Measurements from ENCODE around the gene DNAJC17. TPM values are rescaled to one million over a fixed set of nuclear protein-coding genes. Genes with fewer than 3 reads are reported as not detected.

DNAJC17 gene
- polyA plus RNA-seq, 1 donor from 2014 or later: 79.6 TPM

DNA sequence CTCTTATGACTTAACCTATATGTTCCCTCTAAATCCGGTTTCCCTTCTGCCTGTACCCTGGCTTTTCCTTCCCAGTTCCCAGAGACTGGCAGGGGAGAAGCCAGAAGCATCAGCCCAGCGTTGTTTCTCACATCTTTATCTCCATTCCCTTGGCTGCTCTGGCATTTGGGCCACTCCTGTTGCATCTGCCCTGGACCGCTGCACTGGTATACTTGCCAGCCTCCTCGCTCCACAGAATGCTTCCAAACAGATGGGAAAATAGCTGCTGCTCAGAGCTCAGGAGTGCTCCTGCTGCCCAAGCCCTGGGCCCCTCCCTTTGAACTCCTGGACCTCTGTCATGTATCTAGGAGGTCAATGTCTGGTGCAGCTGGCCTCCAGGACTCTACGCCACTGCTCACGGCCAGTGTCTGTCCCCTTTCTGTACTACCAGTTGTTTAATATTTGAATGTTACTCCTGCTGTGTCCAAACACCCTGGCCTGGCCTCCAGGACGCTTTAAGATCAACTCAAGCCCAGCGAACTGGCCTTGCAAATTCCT is 43.4 kb upstream of the DNAJC17 start:
- Histone ChIP-seq H3K4me2 (ENCODE audit: low read length) (no peak overlapping the region), H3K36me3 (ENCODE audit: insufficient read depth, low read length) (no peaks in the 10 kb centered on the region), H3K9ac (ENCODE audit: low read length) (no peak overlapping the region), H3K9me2 (ENCODE audit: insufficient read depth, low read length) (no peaks in the 10 kb centered on the region), H3K4me3 (ENCODE audit: low read length) (no peak overlapping the region), H4K20me1 (ENCODE audit: insufficient read depth) (no peaks in the 10 kb centered on the region), H2AFZ (ENCODE audit: low read depth, low read length) (no peak overlapping the region), H3K9me3 (ENCODE audit: low read length) (no peaks in the 10 kb centered on the region), H3K79me2 (replicated peaks; ENCODE audit: insufficient read depth, low read length) (no peaks in the 10 kb centered on the region), H3K27me3 (ENCODE audit: insufficient read depth, low read depth, low read length) (peaks cover 11% of the 10 kb centered on the region), H3K27ac (ENCODE audit: low read length) (no peak overlapping the region), H3F3A (ENCODE audit: insufficient read depth, low read length, poor library complexity, severe bottlenecking) (no peaks in the 10 kb centered on the region)
- TF ChIP-seq REST (IDR thresholded peaks at IDR 0.05; ENCODE audit: borderline replicate concordance) (no peak), EZH2 (IDR thresholded peaks at IDR 0.05; ENCODE audit: borderline replicate concordance, insufficient read depth, low read length, poor library complexity, severe bottlenecking) (no peak), POLR2AphosphoS5 (IDR thresholded peaks at IDR 0.05) (no peak), MXI1 (conservative IDR thresholded peaks at IDR 0.05; ENCODE audit: poor library complexity, severe bottlenecking) (no peak)

DNA sequence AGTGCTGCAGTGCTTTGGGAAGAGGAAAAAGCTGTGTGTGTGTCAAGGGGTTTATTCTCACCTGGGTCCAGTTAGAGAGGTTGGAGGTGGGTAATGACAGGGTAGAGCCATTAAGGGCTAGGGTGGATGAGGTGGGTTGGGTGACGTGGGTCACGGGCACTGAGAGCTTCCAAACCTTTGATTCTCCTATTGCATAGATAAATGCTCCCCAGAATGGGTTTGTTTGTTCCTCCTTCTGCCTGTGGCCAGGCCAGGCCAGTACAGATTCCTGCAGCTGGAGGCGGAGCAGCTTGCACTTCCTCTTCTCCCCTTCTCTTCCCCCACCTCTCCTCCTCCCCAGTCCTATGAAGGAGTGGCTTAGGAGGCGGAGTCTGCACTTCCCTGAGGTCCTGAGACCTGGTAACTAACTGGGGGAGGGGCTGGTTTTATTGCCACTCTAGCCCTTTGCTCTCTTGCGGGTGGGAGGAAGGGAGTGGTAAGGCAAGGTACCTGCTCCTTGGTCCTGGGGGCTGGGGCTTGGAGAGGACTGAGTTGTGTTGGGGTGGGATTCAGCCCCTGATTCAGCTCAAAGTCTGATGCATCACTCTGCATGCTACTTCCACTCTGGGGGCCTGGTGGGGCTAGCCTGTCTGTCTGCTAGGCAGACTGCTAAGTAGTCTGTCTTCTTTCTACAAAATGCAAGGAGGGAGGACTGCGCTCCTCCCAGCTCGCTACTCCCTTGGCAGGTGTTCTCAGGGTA is 40.1 kb upstream of the DNAJC17 start:
- Histone ChIP-seq H3K9me3 (ENCODE audit: low read length) (no peaks in the 10 kb centered on the region), H3K9ac (ENCODE audit: low read length) (no peak overlapping the region), H4K20me1 (ENCODE audit: insufficient read depth) (no peaks in the 10 kb centered on the region), H3K27me3 (ENCODE audit: insufficient read depth, low read depth, low read length) (peaks cover 44% of the 10 kb centered on the region), H3K36me3 (ENCODE audit: insufficient read depth, low read length) (no peaks in the 10 kb centered on the region), H2AFZ (ENCODE audit: low read depth, low read length) (no peak overlapping the region), H3K79me2 (replicated peaks; ENCODE audit: insufficient read depth, low read length) (no peaks in the 10 kb centered on the region), H3K4me3 (ENCODE audit: low read length) (no peak overlapping the region), H3K9me2 (ENCODE audit: insufficient read depth, low read length) (no peaks in the 10 kb centered on the region), H3K27ac (ENCODE audit: low read length) (no peak overlapping the region), H3F3A (ENCODE audit: insufficient read depth, low read length, poor library complexity, severe bottlenecking) (no peaks in the 10 kb centered on the region), H3K4me2 (ENCODE audit: low read length) (no peak overlapping the region)
- TF ChIP-seq EP300 (conservative IDR thresholded peaks at IDR 0.05; ENCODE audit: poor library complexity, severe bottlenecking) (no peak), EZH2 (IDR thresholded peaks at IDR 0.05; ENCODE audit: borderline replicate concordance, insufficient read depth, low read length, poor library complexity, severe bottlenecking) (no peak), TAF1 (IDR thresholded peaks at IDR 0.05; ENCODE audit: low read depth) (no peak)
- TF ChIP-seq, protein P1, sequence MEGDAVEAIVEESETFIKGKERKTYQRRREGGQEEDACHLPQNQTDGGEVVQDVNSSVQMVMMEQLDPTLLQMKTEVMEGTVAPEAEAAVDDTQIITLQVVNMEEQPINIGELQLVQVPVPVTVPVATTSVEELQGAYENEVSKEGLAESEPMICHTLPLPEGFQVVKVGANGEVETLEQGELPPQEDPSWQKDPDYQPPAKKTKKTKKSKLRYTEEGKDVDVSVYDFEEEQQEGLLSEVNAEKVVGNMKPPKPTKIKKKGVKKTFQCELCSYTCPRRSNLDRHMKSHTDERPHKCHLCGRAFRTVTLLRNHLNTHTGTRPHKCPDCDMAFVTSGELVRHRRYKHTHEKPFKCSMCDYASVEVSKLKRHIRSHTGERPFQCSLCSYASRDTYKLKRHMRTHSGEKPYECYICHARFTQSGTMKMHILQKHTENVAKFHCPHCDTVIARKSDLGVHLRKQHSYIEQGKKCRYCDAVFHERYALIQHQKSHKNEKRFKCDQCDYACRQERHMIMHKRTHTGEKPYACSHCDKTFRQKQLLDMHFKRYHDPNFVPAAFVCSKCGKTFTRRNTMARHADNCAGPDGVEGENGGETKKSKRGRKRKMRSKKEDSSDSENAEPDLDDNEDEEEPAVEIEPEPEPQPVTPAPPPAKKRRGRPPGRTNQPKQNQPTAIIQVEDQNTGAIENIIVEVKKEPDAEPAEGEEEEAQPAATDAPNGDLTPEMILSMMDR (IDR thresholded peaks at IDR 0.05; ENCODE audit: poor library complexity, severe bottlenecking): no peak

- Histone ChIP-seq H3K4me2 (ENCODE audit: low read length) (no peak overlapping the region), H3K27me3 (ENCODE audit: insufficient read depth, low read depth, low read length) (peaks cover 49% of the 10 kb centered on the region), H3K27ac (ENCODE audit: low read length) (no peak overlapping the region)
- TF ChIP-seq MXI1 (conservative IDR thresholded peaks at IDR 0.05; ENCODE audit: poor library complexity, severe bottlenecking): no peak
- TF ChIP-seq EP300 (conservative IDR thresholded peaks at IDR 0.05; ENCODE audit: poor library complexity, severe bottlenecking): no peak
- no peak for TF ChIP-seq RAD21 (conservative IDR thresholded peaks at IDR 0.05)
- TF ChIP-seq REST (IDR thresholded peaks at IDR 0.05; ENCODE audit: borderline replicate concordance): no peak
- no peak for TF ChIP-seq TAF1 (IDR thresholded peaks at IDR 0.05; ENCODE audit: low read depth)
- TF ChIP-seq POLR2AphosphoS5 (IDR thresholded peaks at IDR 0.05): no peak
- no peak for TF ChIP-seq SMC3 (conservative IDR thresholded peaks at IDR 0.05; ENCODE audit: poor library complexity)
- no peak for TF ChIP-seq EZH2 (IDR thresholded peaks at IDR 0.05; ENCODE audit: borderline replicate concordance, insufficient read depth, low read length, poor library complexity, severe bottlenecking)
These were observed 39.6 kb upstream of the DNAJC17 start for GRCh38 chr15:40846841-40847222.

More at GRCh38 chr15:40846841-40847222, 39.6 kb upstream of the DNAJC17 start:
- H3K4me3 ChIP-seq (ENCODE audit: low read length): no peak overlapping the region
- no peak overlapping the region for H3K9ac ChIP-seq (ENCODE audit: low read length)
- H3K9me2 ChIP-seq (ENCODE audit: insufficient read depth, low read length): no peaks in the 10 kb centered on the region
- no peaks in the 10 kb centered on the region for H3K36me3 ChIP-seq (ENCODE audit: insufficient read depth, low read length)
- no peaks in the 10 kb centered on the region for H3K79me2 ChIP-seq (replicated peaks; ENCODE audit: insufficient read depth, low read length)
- no peaks in the 10 kb centered on the region for H3F3A ChIP-seq (ENCODE audit: insufficient read depth, low read length, poor library complexity, severe bottlenecking)
- no peak overlapping the region for H2AFZ ChIP-seq (ENCODE audit: low read depth, low read length)
- no peaks in the 10 kb centered on the region for H4K20me1 ChIP-seq (ENCODE audit: insufficient read depth)
- no peaks in the 10 kb centered on the region for H3K9me3 ChIP-seq (ENCODE audit: low read length)

Measured in neural cell (in vitro differentiated cells).